Inflammatory macrophage treated with lipopolysaccharide for 1 hour (primary cell): ENCODE data around the gene LAMTOR2.

Source experiments
- DNase-seq, 2 donors: peaks; one replicate each; pipeline ENCODE4 v3.0.0-alpha.2; 2020 to 2022

The LAMTOR2 gene

DNA sequence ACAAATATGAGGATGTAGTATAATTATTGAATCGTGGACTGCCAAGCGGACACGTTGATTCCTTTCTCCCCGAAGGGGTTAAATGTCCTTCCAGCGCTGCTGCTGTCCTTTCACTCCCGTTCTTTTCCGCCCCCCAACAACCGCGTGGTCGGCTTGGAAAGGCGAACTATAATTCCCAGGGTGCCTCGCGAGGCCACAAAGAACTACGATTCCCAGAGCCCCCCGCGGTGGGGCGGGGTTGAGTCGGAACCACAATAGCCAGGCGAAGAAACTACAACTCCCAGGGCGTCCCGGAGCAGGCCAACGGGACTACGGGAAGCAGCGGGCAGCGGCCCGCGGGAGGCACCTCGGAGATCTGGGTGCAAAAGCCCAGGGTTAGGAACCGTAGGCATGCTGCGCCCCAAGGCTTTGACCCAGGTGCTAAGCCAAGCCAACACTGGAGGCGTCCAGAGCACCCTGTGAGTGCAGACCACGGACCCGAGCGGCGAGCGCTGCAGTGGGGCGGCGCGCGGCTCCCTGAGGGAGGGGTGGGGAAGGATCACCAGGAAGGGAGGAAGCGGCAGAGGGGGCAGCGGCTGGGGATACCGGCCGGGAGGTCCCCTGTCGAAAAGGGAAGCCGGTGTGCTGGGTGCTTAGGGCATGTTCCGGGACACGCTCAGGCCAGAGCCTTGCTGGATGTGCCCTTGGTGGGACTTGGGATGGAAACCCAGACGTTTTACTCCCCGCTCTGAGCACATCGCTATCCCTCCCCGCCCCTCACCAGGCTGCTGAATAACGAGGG lies at the start of gene LAMTOR2:
Gene LAMTOR2, plus strand, starts transcription at position 283 of the 781 bp plus-strand sequence. Its CDS starts 108 bp downstream, at position 391.
- peak; percentile 97 to 99 for DNase-seq

DNA sequence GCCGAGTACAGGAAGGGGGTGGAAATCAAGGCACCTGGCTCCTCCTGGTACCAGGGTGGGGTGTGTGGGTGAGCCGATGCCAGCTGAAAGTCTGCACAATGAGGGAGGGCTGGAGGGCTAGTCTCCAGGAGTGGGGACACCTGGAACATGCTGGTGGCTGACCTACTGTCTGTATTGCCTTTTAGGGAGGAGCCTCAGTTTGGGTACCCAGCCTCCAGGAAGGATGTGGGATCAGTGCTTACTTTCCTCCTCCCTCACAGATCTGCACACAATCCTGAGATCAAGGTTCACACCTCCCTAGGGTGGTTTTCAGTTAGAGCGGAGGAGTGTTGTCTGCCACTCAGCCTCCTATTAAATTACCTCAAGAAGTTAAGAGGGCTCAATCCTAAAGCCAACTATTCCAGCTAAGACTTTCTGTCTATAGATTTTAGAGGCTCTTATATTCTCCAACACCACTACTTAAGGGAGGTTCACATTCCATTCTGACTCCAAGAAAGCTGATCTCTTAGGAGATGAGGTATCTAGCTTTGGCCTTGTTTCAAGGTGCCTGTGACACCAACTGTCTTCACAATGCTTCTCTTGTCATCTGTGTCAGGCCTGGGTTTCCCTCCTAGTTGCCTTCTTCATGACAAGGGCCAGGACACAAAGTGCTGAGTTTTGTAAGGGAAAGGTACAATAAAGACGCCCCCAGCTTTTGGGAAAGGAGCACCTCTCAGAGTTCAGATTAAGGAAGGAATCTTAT lies 49.6 kb upstream of the LAMTOR2 start:
- DNase-seq = no peak

DNA sequence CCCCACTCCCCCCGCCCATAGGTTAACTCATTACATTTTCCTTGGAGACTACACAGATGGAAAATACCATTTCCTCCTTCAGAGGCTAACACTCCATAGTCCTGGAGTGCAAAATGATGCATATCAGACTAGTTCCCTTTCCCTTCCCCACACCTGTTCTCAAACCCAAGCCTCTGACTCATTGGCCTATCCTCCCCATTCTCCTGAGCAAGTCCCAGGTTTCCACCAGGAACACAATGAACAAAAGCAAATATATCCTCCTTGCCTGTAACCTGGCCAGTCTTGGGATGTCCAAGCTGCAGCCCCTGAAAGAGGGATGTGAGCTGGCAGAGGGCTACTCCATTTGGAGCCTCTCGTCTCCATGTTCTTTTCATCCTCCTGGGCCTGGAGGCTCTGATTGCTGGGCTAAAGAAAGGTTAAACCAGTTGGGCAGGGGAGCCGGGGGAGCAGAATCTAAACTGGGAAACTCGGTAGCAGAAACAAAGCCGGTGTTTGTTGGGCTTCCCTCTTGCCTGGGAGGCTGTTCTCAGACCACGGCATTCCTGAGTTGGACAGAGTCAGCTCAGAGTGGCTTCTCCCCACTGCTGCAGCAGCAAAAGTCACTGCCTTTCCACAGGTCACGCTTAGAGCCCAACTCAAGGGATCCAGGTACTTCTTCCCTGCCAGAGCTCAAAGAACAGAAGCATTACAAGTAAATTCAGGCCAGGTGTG lies 47.8 kb upstream of the LAMTOR2 start:
- no peak for DNase-seq

DNA sequence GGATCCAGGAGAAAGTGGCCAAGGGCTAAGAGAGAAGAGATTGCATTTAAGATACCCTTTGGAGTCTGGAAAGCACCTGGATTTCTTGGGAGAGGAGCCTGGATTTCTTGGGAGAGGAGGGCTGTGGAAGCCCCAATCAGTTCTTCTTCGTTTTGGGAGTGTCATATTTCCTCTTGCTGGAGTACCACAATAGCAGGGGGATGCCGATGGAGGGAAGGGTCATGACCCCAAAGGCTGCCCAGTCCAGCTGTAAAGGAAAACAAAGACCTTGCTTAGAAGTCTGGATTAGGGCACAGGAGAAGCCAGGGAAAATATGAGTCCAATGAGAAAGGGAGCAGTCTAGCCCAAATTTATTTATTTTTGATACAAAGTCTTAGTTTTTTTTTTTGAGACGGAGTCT lies 45.2 kb upstream of the LAMTOR2 start:
- no peak for DNase-seq

DNA sequence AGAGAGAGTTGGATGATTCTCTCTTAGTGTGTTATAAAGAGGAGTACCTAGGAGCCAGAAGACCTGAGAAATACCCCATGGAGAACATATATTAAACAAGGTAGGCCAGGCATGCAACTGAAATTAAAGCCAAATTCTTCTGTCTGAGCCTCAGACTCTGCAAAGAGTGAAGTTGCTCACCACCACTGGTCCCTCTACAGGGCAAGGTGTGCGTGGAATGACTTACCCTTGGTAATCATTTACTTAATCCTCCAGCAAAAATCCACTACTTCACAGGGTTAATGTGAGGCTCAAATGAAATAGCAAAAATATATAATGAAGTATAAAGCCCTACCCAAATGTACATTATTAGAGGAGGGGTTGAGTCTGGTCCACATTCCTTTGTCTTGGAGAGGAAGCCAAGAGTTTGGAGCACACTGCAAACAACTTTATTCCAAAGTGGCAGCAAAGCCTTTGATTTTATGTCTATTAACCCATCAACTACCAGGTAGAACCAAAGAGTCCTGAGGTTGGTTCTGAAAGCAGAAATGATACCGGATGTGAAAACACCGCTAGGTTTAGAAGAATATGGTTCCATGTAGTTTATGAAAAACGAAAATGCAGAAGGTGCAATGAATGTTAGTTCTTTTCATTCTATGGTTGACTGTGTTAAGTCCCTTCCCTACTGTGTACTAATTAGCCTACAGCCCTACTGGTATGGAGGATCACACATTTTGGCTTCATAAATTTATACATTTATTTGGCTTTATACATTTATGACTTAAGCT lies 42.3 kb upstream of the LAMTOR2 start:
- no peak for DNase-seq

DNA sequence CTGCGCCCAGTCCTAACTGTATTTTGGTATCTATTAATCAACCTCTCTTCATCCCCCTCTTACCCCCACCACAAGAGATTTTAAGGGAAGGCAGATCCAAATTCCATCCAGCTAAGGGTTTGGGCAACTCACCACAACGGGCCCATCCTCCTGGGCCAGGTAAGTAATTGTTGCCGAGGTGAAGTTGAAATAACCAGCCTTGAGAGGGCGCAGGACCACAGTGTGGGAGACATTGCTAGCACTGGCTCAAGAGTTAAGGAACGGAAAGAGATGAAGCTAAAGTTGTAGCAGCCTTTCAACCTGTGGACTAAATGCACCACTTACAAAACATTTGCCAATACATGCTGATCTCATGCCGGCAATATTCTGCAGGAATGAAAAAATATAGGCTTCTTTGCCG lies 39.8 kb upstream of the LAMTOR2 start:
- DNase-seq = no peak

DNA sequence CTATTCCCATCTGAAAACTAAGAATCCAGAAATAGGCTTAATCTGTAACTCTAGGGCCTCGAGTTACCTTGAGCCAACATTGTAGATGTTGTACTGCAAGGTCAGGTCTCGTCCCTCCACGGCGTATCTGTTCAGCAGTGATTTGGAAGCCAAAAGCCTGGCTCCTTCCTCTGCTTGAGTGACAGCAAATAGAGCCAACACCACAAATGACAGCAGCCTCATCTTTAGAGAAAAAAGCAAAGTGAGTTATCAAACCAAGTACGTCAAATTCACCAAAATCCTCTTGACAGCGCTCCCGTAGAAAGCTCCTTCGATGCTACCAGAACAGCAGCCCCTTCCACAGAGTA lies 34.7 kb upstream of the LAMTOR2 start:
- no peak for DNase-seq

DNA sequence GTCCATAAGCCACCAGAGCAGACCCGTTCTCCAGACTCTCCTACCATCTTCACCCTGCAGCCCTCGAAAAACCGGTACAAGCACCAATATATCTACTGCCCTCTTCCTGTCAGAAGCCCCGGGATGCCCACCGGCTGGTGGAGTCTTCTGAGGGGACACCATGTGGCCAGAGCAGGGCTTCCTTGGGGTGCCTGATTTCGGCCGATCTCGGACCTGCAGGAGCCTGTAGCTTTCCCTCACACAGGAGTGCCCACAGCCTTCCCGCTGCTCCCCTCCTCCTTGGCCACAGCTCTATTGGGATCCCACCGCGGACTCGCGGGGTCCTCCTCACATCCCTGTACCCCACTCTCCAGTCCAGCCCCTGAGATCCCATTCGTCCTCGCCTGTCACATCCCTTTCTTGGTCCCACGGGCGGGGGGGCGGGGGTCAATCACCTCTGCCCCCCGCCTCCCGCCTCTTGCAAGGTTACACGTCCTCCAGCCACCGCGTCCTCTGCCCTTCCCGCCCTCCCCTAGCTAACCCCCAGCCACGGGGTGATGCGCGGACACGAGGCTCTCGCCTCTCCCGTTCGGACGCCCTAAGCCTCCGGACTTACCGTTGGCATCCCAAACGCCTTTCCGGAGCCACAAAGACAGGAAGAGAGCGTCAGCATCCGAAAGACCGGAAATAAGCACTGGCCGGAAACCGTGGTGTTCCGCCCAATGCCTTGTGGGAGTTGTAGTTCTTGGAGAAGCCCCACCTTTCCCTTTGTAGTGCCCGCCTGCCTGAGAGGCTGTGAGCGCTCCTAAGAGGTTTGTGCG lies 34.1 kb upstream of the LAMTOR2 start, which contains the start of gene SSR2:
Gene SSR2, minus strand, starts transcription at position 659 of the 800 bp plus-strand sequence. CDS start 784 bp downstream, outside the sequence.
- peak; percentile 86 to 88 for DNase-seq

DNA sequence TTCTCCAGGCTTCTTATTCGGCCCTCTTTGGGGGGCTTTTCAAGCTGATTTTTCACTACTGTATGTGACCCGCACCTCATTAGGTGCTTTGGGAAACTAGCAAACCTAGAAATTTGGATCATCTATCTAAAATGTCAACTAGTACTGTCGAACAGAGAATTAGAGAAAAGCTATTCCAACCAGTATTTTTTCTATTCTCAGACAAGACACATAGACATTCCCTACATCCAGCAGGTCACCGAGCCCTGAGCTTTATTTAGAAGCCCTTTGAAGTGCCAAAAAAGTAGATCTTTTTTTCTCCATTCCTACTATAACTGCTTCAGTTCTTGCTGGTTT lies 33.5 kb upstream of the LAMTOR2 start:
- DNase-seq = no peak

DNA sequence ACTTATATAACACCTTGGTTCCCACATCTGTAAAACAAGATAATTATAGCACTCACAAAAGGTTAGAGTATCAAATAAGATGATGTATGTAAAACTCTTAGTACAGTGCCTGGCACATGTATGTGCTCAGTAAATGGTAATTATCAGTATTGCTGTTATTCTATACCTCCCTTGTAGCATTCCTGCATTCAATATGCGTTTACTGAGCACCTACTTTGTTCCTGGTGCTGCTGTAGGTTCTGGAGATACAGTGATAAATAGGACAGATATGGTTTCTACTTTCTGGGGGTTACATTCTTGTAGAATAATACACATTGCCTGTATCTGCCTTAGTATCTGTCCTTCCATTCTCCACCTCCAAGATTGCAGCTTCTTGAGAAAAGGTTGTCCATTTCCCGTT lies 32.6 kb upstream of the LAMTOR2 start:
- DNase-seq = no peak

DNA sequence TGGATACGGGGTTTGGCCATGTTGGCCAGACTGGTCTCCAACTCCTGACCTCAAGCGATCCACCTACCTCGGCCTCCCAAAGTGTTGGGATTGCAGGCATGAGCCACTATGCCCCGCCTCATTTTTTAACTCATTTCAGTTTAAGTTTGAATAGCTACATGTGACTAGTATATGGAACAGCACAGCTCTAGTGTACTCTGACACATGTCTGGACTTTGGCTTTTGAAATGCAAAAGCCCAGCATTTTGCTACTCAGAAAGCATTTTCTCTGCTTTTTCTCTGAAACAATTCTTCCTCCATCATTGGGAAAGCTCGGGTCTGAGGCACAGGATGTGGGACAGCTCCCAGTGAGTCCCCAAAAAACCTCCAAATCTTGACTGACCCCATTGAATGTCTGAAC lies 29.8 kb upstream of the LAMTOR2 start:
- no peak for DNase-seq

DNA sequence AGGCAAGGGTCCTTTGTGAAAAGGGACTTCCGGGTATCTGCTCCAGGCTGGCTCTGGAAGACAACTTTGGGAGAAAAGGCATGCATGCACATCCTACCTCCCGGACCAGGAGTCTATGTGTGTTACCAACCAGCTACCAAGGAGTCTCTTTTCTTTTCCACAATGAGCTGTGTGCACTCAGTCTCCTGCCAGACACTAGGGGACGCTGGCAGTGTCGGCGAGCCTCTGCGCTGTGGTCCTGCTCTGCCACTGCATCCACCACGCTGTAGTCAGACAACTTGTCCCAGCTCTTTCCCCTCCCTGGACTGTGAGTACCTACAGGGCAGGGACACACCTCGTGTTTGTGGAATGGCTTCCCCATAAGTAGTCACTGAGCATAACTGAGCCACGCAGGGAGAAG lies 28.7 kb upstream of the LAMTOR2 start:
- peak; percentile 42 to 52 for DNase-seq

DNA sequence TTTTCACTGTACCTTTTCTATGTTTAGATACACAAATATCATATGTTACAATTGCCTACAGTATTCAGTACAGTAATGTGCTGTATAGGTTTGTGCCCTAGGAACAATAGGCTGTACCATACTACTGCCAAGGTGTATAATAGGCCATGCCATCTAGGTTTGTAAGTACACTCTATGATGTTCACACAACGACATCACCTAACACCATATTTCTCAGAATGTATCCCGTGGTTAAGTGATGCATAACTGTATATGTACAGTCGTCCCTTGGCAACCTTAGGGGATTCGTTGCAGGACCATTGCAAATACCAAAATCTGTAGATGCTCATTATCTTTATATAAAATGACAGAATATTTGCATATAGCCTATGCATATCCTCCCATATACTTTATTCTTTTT lies 28.0 kb upstream of the LAMTOR2 start:
- no peak for DNase-seq

DNA sequence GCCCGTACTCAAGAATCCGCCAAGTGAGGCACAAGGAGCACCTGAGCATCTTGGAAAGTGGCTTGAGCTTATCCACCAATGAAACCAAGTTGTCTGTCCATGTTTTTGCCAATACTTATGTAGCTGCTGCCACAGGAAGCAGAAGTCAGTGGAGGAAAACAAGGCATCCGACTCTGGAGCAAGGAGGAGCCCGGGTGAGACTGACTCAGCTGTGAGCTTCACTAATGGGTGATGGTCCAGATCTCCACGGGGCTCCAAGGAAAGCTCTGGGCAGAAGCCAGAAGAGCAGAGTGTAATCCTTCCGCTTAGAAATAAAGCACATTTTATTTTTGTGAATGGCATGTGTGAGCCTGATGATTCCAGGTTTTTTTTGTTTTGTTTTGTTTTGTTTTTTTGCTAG lies 21.6 kb upstream of the LAMTOR2 start:
- DNase-seq = no peak

DNA sequence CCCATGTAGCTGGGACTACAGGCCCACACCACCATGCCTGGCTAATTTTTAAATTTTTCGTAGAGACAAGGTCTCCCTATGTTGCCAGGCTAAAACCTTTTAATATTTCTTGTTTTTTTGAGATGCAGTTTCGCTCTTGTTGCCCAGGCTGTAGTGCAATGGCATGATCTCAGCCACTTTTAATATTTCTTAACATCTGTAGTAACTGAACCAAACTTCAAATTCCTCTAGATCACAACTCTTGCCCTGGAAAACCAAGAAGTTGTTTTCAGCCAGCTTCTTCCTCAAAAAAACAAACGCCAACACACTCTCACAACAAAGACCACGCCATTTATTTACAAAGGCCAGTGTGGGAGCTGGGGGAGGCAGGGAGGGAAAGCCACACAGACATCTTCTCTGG lies 19.6 kb upstream of the LAMTOR2 start:
- DNase-seq = peak; percentile 31 to 57

DNA sequence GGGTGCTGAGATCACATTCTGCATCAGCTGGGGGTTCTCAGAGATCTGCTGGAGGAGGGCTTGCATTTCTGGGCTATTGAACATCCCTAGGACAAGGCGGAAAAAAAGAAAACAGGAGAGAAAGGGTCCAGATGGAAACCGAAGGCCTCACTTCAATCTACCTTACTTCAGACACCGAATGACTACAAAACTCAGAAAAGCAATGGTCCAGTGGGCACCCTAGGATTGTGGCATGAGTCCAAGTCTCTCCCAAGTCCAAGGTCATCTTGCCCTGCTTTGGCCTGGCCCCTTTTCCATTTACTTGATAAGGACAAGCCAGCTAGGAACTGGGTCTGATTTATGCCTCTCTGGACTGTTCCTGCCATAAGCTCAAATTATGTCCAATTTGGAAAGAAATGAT lies 11.8 kb upstream of the LAMTOR2 start:
- no peak for DNase-seq

DNA sequence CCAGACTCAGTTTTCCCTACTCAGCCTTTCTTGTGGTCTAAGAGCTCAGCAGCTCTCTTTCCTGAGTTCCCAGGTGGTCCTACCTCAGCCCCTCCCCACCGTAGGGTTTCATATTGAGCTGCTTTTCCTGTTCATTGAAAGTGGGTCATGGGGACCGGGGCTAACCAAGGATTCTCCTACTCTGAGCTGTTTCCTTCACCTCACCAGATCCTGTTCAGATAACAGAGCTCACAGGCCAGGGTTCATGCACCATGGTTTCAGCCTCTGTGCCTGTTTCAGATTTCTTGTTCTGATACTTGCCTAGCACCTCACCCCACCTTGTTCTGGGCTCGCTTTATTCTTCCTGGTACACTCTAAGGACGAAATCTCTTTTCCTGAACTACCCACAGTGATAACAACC lies 9.5 kb upstream of the LAMTOR2 start:
- no peak for DNase-seq

DNA sequence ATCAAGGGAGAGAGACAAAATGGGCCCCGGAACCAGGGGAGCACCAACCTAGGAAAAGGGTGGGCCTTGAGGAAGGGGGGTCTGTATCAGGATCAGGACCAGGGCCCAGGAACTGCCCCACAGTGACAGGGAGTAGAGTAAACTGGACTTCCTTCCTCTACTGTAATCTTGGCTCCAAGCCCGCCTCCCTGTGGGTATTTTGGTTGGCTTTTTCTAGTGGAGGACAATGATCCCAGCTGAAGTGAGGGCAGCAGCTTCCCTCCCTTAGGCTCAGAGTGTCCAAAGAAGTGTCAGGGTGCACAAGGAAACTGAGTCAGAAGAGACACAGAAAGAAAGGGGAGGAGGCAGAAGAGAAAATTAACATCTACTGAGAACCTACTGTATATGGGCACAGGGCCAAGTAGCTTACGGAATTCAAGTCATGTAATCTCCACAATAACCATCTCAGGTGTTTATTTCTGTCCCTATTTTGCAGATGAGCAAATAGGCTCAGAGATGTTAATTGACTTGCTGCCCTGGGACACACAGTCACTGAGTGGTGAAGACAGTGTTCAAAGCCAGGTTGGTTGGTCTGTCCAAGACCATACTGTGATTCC lies 5.8 kb upstream of the LAMTOR2 start:
- no peak for DNase-seq

DNA sequence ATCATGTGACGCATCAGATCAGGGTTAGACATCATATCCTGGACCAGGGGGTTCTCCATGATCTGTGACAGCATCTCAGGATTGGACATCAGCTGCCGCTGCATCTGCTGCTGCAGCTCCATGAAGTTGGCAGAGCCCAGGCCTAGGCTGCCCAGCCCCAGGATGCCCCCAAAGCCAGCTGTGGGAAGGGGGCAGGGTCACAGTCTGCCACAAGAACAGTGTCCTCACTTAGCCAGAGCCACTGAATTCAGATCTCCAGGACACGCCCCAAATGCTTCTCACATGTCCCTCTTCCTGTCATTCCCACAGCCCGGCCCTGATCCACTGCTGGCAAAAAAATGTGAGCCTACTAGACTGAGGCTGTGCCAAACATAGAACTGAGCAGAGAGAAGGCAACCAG lies 4.2 kb upstream of the LAMTOR2 start:
- DNase-seq = no peak

DNA sequence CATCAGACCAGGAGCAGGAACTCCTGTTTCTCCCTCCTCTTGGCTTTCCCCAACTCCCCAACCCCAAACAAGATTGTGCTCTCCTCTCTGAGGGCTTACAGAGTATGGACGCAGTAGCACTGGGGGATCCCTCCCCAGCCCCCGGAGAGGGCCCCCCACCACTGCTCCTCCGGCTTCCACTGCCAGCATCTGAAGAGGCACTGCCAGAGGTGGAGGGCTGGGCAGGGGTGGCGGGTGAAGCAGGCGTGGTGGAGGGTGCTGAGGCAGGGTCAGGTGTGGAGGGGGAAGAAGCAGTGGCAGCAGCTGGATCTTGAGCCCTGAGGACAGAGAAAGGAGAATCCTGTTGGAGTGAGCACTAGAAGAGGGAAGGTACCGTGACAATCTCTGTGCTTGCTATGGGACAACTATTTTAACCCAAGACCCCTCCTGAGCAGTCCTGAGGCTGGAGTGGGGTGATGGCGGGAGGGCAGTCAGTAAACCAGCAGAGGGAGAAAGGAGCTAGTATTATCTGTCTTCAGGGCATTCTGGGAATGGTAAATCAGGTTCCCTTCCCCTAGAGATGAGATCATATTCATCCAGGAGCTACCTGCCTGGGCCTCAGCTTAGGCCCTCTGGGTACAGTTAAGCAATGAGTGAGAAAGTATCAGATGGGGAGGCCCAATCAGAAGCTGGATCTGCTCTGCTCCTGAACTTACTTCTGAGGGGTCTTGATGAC lies 3.4 kb upstream of the LAMTOR2 start:
- no peak for DNase-seq
